Measurements from ENCODE around the gene CNPY1.

DNA sequence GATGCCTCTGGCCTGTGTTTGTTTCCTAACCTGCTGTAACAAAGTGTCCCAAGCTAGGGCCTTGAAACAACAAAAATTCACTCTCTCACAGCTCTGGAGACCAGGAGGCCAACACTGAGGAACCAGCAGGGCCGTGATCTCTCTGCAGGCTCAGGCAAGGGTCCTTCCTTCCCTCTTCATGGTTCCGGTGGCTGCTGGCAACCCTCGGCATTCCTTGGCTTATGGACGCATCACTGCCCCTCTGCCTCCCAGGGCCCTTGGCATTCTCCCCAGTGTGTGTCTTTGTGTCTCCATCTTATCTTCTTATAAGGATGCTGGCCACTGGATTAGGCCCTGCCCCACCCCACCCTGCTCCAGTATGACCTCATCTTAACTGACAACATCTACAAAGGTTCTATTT lies 17.0 kb downstream of the CNPY1 start:
- TF ChIP-seq, protein P1, sequence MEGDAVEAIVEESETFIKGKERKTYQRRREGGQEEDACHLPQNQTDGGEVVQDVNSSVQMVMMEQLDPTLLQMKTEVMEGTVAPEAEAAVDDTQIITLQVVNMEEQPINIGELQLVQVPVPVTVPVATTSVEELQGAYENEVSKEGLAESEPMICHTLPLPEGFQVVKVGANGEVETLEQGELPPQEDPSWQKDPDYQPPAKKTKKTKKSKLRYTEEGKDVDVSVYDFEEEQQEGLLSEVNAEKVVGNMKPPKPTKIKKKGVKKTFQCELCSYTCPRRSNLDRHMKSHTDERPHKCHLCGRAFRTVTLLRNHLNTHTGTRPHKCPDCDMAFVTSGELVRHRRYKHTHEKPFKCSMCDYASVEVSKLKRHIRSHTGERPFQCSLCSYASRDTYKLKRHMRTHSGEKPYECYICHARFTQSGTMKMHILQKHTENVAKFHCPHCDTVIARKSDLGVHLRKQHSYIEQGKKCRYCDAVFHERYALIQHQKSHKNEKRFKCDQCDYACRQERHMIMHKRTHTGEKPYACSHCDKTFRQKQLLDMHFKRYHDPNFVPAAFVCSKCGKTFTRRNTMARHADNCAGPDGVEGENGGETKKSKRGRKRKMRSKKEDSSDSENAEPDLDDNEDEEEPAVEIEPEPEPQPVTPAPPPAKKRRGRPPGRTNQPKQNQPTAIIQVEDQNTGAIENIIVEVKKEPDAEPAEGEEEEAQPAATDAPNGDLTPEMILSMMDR (IDR thresholded peaks at IDR 0.05; ENCODE audit: low read length) = no peak
- no peak for TF ChIP-seq EZH2 (IDR thresholded peaks at IDR 0.05; ENCODE audit: borderline replicate concordance, low read length)

Measured in OCI-LY1 (cell line).